Measurements from ENCODE around the gene ATG3. TPM values are rescaled to one million over a fixed set of nuclear protein-coding genes. Genes with fewer than 3 reads are reported as not detected.
"Not testable (repeated sequence)": the region's sequence is repeated elsewhere in the genome, so short reads cannot be mapped to it uniquely, and the experiment has no call there.

The ATG3 gene
- total RNA-seq, 1 experiment from 2014 or later = 57.4 TPM

GRCh38 chr3:112498914-112499711, 62.6 kb downstream of the ATG3 start, which contains the start of gene BTLA:
Gene BTLA (minus strand): TSS chr3:112499472. CDS start chr3:112499358, 114 bp downstream.
- DNase-seq (ENCODE audit: low spot score) = no peak

GRCh38 chr3:112497897-112498548, 63.7 kb downstream of the ATG3 start:
- DNase-seq (ENCODE audit: low spot score) = no peak

- DNase-seq (ENCODE audit: low spot score) = no peak
Measured at GRCh38 chr3:112496366-112497067, 65.2 kb downstream of the ATG3 start.

- DNase-seq (ENCODE audit: low spot score) = not testable (repeated sequence)
Measured at GRCh38 chr3:112494448-112494767, 67.4 kb downstream of the ATG3 start.

GRCh38 chr3:112492124-112492523, 69.6 kb downstream of the ATG3 start:
- no peak for DNase-seq (ENCODE audit: low spot score)

GRCh38 chr3:112491373-112491772, 70.4 kb downstream of the ATG3 start:
- no peak for DNase-seq (ENCODE audit: low spot score)

- DNase-seq (ENCODE audit: low spot score) = no peak
Measured at GRCh38 chr3:112489674-112490479, 71.9 kb downstream of the ATG3 start.

GRCh38 chr3:112486811-112487505, 74.8 kb downstream of the ATG3 start:
- peak; percentile 54 for DNase-seq (ENCODE audit: low spot score)

GRCh38 chr3:112484352-112484751, 77.4 kb downstream of the ATG3 start:
- no peak for DNase-seq (ENCODE audit: low spot score)

- DNase-seq (ENCODE audit: low spot score) = no peak
Measured at GRCh38 chr3:112482675-112483074, 79.1 kb downstream of the ATG3 start.

Other genes starting within 250 kb of the ATG3 start
- not detected in 2 replicates for gene CD200, start 228.8 kb downstream of the ATG3 start, total RNA-seq (2014; rRNA removed; shearing (Covaris generic))
- gene BTLA, start 62.5 kb downstream of the ATG3 start, total RNA-seq (2014; rRNA removed; shearing (Covaris generic)) = not detected in 2 replicates
- 40.4 and 44.3 TPM in 2 replicates for gene SLC35A5, start 83 bp upstream of the ATG3 start, total RNA-seq (2014; rRNA removed; shearing (Covaris generic))
- gene CCDC80, start 79.2 kb upstream of the ATG3 start, total RNA-seq (2014; rRNA removed; shearing (Covaris generic)) = 31.7 and 61.0 TPM in 2 replicates

Data from H4 (cell line).